Chondrocyte (in vitro differentiated cells): ENCODE data around the gene GAS7. TPM values are rescaled to one million over a fixed set of nuclear protein-coding genes. Genes with fewer than 3 reads are reported as not detected.

ENCODE experiments used
- DNase-seq: peaks from one replicate; pipeline ENCODE4 v3.0.0; 2021; ENCODE audit warnings: mixed read lengths, low spot score
- H3K27ac Mint-ChIP-seq: one replicate; pipeline ENCODE4 v1.8.0; 2021; ENCODE audit warnings: mild to moderate bottlenecking, moderate library complexity, mixed read lengths; ENCODE audit not compliant: unreplicated experiment
- H3K27me3 Mint-ChIP-seq: 2 replicates; pipeline ENCODE4 v1.8.0; 2021; ENCODE audit warnings: low read depth, mixed read lengths
- H3K36me3 Mint-ChIP-seq: 2 replicates; pipeline ENCODE4 v1.8.0; 2021; ENCODE audit warnings: low read depth, mixed read lengths
- H3K4me1 Mint-ChIP-seq: 2 replicates; pipeline ENCODE4 v1.8.0; 2021; ENCODE audit warnings: low read depth, mild to moderate bottlenecking, mixed read lengths
- H3K4me3 Mint-ChIP-seq: one replicate; pipeline ENCODE4 v1.8.0; 2021; ENCODE audit warnings: mild to moderate bottlenecking, moderate library complexity, mixed read lengths; ENCODE audit not compliant: unreplicated experiment
- H3K9me3 Mint-ChIP-seq: 2 replicates; pipeline ENCODE4 v1.8.0; 2021; ENCODE audit warnings: low read depth, mixed read lengths
- CTCF ChIP-seq: fragments of 200-600 bp; sonication (generic); IDR thresholded peaks from 2 replicates; pipeline ENCODE4 v1.5.0; 2021; ENCODE audit warnings: antibody characterized with exemption, mild to moderate bottlenecking, moderate library complexity
- total RNA-seq: library from RNA; stranded (reverse); gene quantifications from 3 replicates; pipeline ENCODE4 v1.2.1, GENCODE V29; 2021

The GAS7 gene
- total RNA-seq, 1 donor from 2014 or later, result 6.9 TPM

- H3K27ac Mint-ChIP-seq, result no peak overlapping the region
- no peak for TF ChIP-seq CTCF
- H3K36me3 Mint-ChIP-seq, result peaks cover 5% of the 10 kb centered on the region
- peaks cover 7% of the 10 kb centered on the region for H3K27me3 Mint-ChIP-seq
- H3K4me3 Mint-ChIP-seq, result no peak overlapping the region
- peaks cover 11% of the 10 kb centered on the region for H3K9me3 Mint-ChIP-seq
- no peak for DNase-seq
- H3K4me1 Mint-ChIP-seq, result peaks cover 12% of the 10 kb centered on the region
Measured at GRCh38 chr17:10063730-10064241, 134.6 kb downstream of the GAS7 start.

- Mint-ChIP-seq H3K27me3 (peaks cover 7% of the 10 kb centered on the region), H3K27ac (no peak overlapping the region), H3K4me3 (no peak overlapping the region), H3K4me1 (peaks cover 12% of the 10 kb centered on the region), H3K36me3 (peaks cover 5% of the 10 kb centered on the region), H3K9me3 (peaks cover 11% of the 10 kb centered on the region)
- no peak for TF ChIP-seq CTCF
- no peak for DNase-seq
Measured at GRCh38 chr17:10062691-10063385, 135.6 kb downstream of the GAS7 start.

- Mint-ChIP-seq H3K4me3 (no peak overlapping the region), H3K36me3 (peaks cover 5% of the 10 kb centered on the region), H3K27ac (no peak overlapping the region), H3K27me3 (peaks cover 7% of the 10 kb centered on the region), H3K4me1 (peaks cover 12% of the 10 kb centered on the region), H3K9me3 (peaks cover 11% of the 10 kb centered on the region)
- no peak for TF ChIP-seq CTCF
- DNase-seq, result no peak
Measured at GRCh38 chr17:10061111-10061845, 137.1 kb downstream of the GAS7 start.

GRCh38 chr17:10060526-10060925, 137.9 kb downstream of the GAS7 start:
- Mint-ChIP-seq H3K27me3 (peaks cover 7% of the 10 kb centered on the region), H3K4me1 (peaks cover 12% of the 10 kb centered on the region), H3K27ac (no peak overlapping the region), H3K9me3 (peaks cover 7% of the 10 kb centered on the region), H3K36me3 (peaks cover 5% of the 10 kb centered on the region), H3K4me3 (no peak overlapping the region)
- TF ChIP-seq CTCF, result no peak
- DNase-seq, result no peak

- peaks cover 12% of the 10 kb centered on the region for H3K4me1 Mint-ChIP-seq
- H3K4me3 Mint-ChIP-seq, result no peak overlapping the region
- peaks cover 7% of the 10 kb centered on the region for H3K27me3 Mint-ChIP-seq
- no peak overlapping the region for H3K27ac Mint-ChIP-seq
- no peaks in the 10 kb centered on the region for H3K9me3 Mint-ChIP-seq
- DNase-seq, result no peak
- peaks cover 3% of the 10 kb centered on the region for H3K36me3 Mint-ChIP-seq
- TF ChIP-seq CTCF, result no peak
Measured at GRCh38 chr17:10059684-10060211, 138.7 kb downstream of the GAS7 start.
